NCI-H82 treated with DMSO at 0.1 percent for 48 hours (cell line): ENCODE data around the gene SYP.

ENCODE experiments used
- DNase-seq: peaks from one replicate; lab custom pipeline; 2025; ENCODE audit not compliant: unreplicated experiment; lab: John Stamatoyannopoulos, UW

Gene SYP

GRCh38 chrX:49221868-49222267, 21.9 kb upstream of the SYP start:
- no peak for DNase-seq

- no peak for DNase-seq
Observed at GRCh38 chrX:49220100-49220499, 20.1 kb upstream of the SYP start.

GRCh38 chrX:49214996-49215526, 15.1 kb upstream of the SYP start:
- no peak for DNase-seq

- DNase-seq, result no peak
Observed at GRCh38 chrX:49214416-49214815, 14.4 kb upstream of the SYP start.

DNA sequence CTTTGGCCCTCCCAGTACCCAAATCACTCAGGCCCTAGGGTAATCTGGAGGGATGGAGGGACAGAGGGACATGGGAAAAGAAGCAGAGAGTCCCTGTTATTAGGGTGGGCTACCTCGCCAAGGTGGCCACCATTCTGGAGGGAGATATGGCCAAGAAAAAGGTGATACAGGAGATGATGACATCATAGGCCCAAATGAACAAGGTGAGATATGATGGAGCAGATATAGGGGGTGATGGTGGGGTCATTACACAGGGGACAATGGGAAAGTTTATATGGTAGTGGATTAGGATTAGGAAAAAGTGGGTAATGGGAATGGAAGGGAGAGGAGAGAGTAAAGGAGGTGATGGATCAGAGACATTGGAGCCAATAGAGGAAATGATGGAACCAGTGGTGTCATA, 12.9 kb upstream of the SYP start:
- no peak for DNase-seq

- no peak for DNase-seq
Observed at GRCh38 chrX:49212209-49212608, 12.2 kb upstream of the SYP start.

- no peak for DNase-seq
Observed at GRCh38 chrX:49211074-49211473, 11.1 kb upstream of the SYP start.

- DNase-seq, result no peak
Observed at GRCh38 chrX:49210406-49210805, 10.4 kb upstream of the SYP start.

GRCh38 chrX:49209434-49210251, 9.7 kb upstream of the SYP start:
- DNase-seq, result peak; percentile 58

GRCh38 chrX:49208399-49208798, 8.4 kb upstream of the SYP start:
- DNase-seq, result no peak

GRCh38 chrX:49206543-49206942, 6.5 kb upstream of the SYP start:
- DNase-seq, result no peak

DNA sequence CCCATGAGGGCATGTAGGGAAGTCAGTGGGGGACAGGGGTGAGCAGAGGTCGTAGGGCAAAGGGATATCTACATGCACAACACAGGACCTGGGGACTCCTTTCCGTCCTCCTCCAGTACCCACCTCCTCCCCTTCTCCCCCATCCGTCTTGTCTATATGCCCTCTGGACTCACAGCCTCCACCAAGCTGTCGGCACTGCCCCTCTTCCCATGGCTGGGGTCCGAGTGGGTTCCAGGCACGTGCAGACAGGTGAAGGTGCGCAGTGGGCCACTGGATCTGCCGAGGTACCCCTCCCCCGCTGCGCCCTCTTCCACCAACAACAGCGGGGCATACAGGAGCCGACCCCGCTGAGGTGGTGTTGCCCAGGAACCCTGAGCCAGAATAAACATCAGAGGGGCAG, 5.5 kb upstream of the SYP start:
- no peak for DNase-seq

- no peak for DNase-seq
Observed at GRCh38 chrX:49204709-49205108, 4.7 kb upstream of the SYP start.

DNA sequence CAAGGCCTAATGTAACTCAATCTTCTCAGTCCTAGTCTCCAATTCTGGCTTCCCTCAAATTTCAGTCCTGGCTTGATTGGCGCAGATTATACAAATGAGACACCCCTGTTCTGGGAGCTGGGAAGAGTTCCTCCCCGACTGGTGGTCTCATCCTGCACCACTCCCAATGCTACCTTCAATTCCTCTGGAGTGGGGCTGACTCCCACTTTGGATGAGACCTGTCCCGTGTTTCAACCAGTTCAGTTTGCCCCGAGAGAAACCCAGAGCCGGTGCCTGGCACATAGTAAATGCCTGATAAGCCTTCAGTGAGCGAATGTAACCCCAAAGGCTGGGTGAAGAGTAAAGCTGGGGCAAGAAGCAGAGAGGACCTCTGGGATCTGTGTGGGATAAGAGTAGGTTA, 4.0 kb upstream of the SYP start:
- DNase-seq, result no peak

DNA sequence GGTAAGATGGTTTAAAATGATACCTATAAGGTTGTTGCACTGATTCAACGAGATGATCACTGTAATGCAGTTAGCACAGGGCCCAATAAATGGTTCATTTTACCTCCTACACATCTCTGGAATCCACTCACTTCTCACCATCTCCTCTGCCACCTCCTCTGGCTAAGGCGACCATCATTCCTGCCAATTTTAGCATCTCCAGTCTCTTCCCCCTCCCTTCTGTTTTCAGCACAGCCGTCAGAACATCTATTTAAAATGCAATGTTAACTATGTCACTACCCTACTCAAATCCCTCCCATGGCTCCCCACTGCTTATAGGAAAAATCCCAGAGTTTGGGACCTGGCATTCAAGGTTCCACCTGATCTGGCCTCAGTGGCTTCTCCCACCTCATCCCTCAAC, 3.5 kb upstream of the SYP start:
- DNase-seq, result no peak

GRCh38 chrX:49202022-49202421, 2.0 kb upstream of the SYP start:
- no peak for DNase-seq

DNA sequence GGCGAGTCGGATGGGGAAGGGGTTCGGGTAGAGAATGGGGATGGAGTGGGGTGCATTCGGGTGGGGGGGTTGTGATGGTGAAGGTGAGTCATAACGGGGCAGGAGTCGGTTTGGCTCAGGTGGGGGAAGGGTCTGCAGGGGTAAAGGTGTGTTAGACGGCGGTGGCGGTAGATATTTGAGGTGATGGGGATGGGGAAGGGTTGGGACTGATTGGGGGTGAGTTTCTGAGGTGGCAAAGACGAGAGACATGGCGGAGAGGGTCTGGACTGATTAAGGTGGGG, 738 bp downstream of the SYP start:
- DNase-seq, result no peak

DNA sequence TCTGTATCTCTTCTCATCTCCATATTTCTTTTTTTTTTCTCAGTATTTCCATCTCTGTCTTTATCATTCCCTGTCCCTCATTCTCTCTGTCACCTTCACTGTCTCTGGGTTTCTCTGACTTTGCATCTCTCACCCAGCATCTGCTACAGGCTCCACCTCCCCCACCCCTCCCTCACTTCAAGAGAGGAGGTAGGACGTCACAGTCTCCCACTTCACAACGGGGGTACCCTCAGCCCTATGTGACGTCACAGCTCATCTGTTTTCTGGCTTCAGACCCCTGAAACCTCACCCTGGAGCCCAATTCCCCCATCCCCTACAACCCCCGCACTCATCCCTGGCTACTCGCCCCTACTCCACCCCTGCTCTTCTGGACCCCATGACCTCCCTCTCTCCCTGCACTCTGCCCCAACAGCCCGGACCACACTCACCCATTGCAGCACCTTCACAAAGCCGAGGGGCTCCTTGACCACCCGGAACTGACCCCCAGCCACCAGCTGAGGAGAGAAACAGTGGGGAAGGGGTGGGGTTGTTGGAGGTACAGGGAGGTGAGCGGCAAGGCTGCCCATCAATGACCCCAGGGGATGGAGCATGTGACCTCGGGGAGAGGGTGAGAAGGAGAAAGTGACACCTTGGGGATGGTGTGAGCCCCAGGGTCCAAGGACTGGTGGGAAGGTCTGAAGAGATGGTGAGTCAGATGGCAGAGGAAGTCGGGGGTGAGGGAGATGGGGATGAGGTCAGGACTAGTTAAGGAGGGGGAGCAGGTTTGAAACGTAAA, 1.3 kb downstream of the SYP start:
- DNase-seq, result no peak

GRCh38 chrX:49197543-49198087, 2.4 kb downstream of the SYP start:
- peak; percentile 77 for DNase-seq

DNA sequence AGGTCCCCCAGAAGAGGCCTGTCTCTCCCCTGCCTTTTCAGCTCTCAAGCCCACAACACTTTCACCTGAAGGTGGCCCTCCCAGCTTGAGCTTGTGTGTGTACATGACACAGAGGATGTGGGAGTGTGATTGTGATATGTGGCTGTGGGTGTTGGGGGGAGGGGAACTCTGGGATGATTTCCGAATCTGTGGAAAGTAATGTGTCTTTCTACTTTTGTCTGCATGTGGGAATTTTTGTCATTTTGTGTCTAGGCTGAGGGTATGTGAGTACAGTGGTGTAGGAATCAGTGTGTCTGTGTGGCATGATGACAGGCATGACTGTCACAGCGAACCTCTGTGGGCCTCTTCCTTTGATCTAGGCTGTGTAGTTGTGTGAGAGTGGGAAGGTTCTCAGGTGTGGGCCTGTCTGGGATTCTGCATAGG, 6.4 kb downstream of the SYP start:
- no peak for DNase-seq

- DNase-seq, result no peak
Observed at GRCh38 chrX:49192722-49193328, 7.2 kb downstream of the SYP start.

GRCh38 chrX:49191574-49192011, 8.4 kb downstream of the SYP start:
- no peak for DNase-seq
